H1 (cell line): Measurements from ENCODE around the gene RPL7L1. TPM values are rescaled to one million over a fixed set of nuclear protein-coding genes. Genes with fewer than 3 reads are reported as not detected.

ENCODE experiments used
- CTCF ChIA-PET: fragments of 300-600 bp; sonication (Branson Sonifier 250); formaldehyde crosslinking; loops from one replicate; lab custom pipeline; 2021; ENCODE audit not compliant: partially characterized antibody; lab: Charles Lee
- POLR2A ChIA-PET: fragments of 300-600 bp; sonication (Branson Sonifier 250); formaldehyde crosslinking; loops from one replicate; lab custom pipeline; 2021; ENCODE audit warnings: inconsistent platforms; ENCODE audit not compliant: partially characterized antibody; lab: Charles Lee
- DNase-seq, 2 experiments: peaks; one replicate each; pipeline versions ENCODE4 v3.0.0 to v3.0.0-alpha.2; 2010 to 2022; ENCODE audit warnings: low spot score in 2 of 2, low read depth in 1 of 2, mixed read lengths in 1 of 2
- FAIRE-seq: peaks from 2 replicates; lab custom pipeline; 2011; peaks lifted over from hg19 to GRCh38; lab: Jason Lieb, UNC
- H2AFZ ChIP-seq: 2 replicates; pipeline ENCODE4 v1.8.1; 2012; ENCODE audit warnings: low read length, inconsistent platforms
- H2AK5ac ChIP-seq: 2 replicates; pipeline ENCODE4 v1.6.1; 2013; ENCODE audit warnings: low read depth, low read length
- H2BK120ac ChIP-seq: replicated peaks from 2 replicates; pipeline ENCODE3; 2013; ENCODE audit warnings: low read depth, low read length, inconsistent platforms
- H2BK12ac ChIP-seq: 2 replicates; pipeline ENCODE4 v1.6.1; 2013; ENCODE audit warnings: low read depth, low read length
- H2BK15ac ChIP-seq: 2 replicates; pipeline ENCODE4 v1.6.1; 2013; ENCODE audit warnings: low read length
- H2BK20ac ChIP-seq: 2 replicates; pipeline ENCODE4 v1.6.1; 2013; ENCODE audit warnings: low read length
- H2BK5ac ChIP-seq: 2 replicates; pipeline ENCODE4 v1.6.1; 2013; ENCODE audit warnings: low read depth, low read length
- H3K14ac ChIP-seq: 2 replicates; pipeline ENCODE4 v1.6.1; 2013; ENCODE audit warnings: inconsistent platforms; ENCODE audit not compliant: insufficient read length
- H3K18ac ChIP-seq: 2 replicates; pipeline ENCODE4 v1.6.1; 2013; ENCODE audit warnings: low read length; ENCODE audit errors: extremely low read depth
- H3K23ac ChIP-seq: 2 replicates; pipeline ENCODE4 v1.6.1; 2013; ENCODE audit warnings: inconsistent platforms; ENCODE audit not compliant: insufficient read length
- H3K23me2 ChIP-seq: 2 replicates; pipeline ENCODE4 v1.6.1; 2013; ENCODE audit warnings: low read depth, low read length
- H3K27ac ChIP-seq: 2 replicates; pipeline ENCODE4 v1.6.1; 2011; ENCODE audit warnings: low read depth, low read length, inconsistent platforms
- H3K27me3 ChIP-seq, 4 experiments: replicated peaks in 1 of 4; 1 replicate in 1 of 4; 2 replicates in 3 of 4; pipeline versions ENCODE4 v1.6.1 to v1.8.1; 2011 to 2013; ENCODE audit warnings: low read length in 3 of 4, mild to moderate bottlenecking in 3 of 4, inconsistent platforms in 2 of 4, mixed read lengths in 2 of 4, moderate library complexity in 1 of 4; ENCODE audit not compliant: control insufficient read depth in 3 of 4, insufficient read depth in 3 of 4; ENCODE audit errors: extremely low read depth in 1 of 4
- H3K36me3 ChIP-seq, 4 experiments: 2 replicates each; pipeline versions ENCODE4 v1.6.1 to v1.8.1; 2011 to 2013; ENCODE audit warnings: mild to moderate bottlenecking in 4 of 4, low read length in 3 of 4, moderate library complexity in 2 of 4, control low read depth in 1 of 4, inconsistent platforms in 1 of 4; ENCODE audit not compliant: insufficient read depth in 4 of 4, control insufficient read depth in 2 of 4
- H3K4ac ChIP-seq: replicated peaks from 2 replicates; pipeline ENCODE3; 2013; ENCODE audit warnings: low read length, low read depth, mixed read lengths, inconsistent platforms; ENCODE audit not compliant: insufficient read length
- H3K4me1 ChIP-seq, 4 experiments: replicated peaks in 1 of 4; 1 replicate in 1 of 4; 2 replicates in 3 of 4; pipeline versions ENCODE4 v1.6.1 to v1.8.1; 2011 to 2013; ENCODE audit warnings: low read length in 3 of 4, inconsistent platforms in 2 of 4, mixed read lengths in 1 of 4; ENCODE audit not compliant: insufficient read depth in 4 of 4, control insufficient read depth in 3 of 4
- H3K4me2 ChIP-seq, 2 experiments: 2 replicates each; pipeline versions ENCODE4 v1.6.1 to v1.8.1; 2011 to 2013; ENCODE audit warnings: low read depth in 2 of 2, low read length in 2 of 2, control low read depth in 1 of 2, inconsistent platforms in 1 of 2, mild to moderate bottlenecking in 1 of 2; ENCODE audit not compliant: insufficient read depth in 1 of 2
- H3K4me3 ChIP-seq, 4 experiments: fragments of 200-600, 300-600 bp in 1 of 4; sonication (generic), shearing (Covaris generic), sonication (Bioruptor Twin) in 1 of 4; 2 replicates each; pipeline versions ENCODE4 v1.5.1 to v1.8.1; 2011 to 2016; ENCODE audit warnings: low read length in 4 of 4, low read depth in 3 of 4, control low read depth in 2 of 4, inconsistent platforms in 2 of 4, mild to moderate bottlenecking in 2 of 4, mixed read lengths in 1 of 4, moderate library complexity in 1 of 4; ENCODE audit not compliant: insufficient read depth in 2 of 4; ENCODE audit errors: extremely low read depth in 1 of 4
- H3K56ac ChIP-seq: replicated peaks from 2 replicates; pipeline ENCODE3; 2013; ENCODE audit warnings: low read depth, mild to moderate bottlenecking, mixed read lengths, low read length, inconsistent platforms; ENCODE audit not compliant: insufficient read length
- H3K79me1 ChIP-seq: 2 replicates; pipeline ENCODE4 v1.6.1; 2013; ENCODE audit warnings: low read depth, low read length, control low read depth
- H3K79me2 ChIP-seq, 2 experiments: 2 replicates each; pipeline versions ENCODE4 v1.6.1 to v1.8.1; 2012 to 2013; ENCODE audit warnings: low read length in 2 of 2, mild to moderate bottlenecking in 2 of 2, inconsistent platforms in 1 of 2; ENCODE audit not compliant: insufficient read depth in 2 of 2, control insufficient read depth in 1 of 2
- H3K9ac ChIP-seq, 4 experiments: replicated peaks in 1 of 4; 1 replicate in 1 of 4; 2 replicates in 3 of 4; pipeline versions ENCODE4 v1.6.1 to v1.8.1; 2011 to 2013; ENCODE audit warnings: low read depth in 3 of 4, low read length in 3 of 4, control low read depth in 2 of 4, mild to moderate bottlenecking in 2 of 4, moderate library complexity in 2 of 4, inconsistent platforms in 1 of 4; ENCODE audit errors: extremely low read depth in 1 of 4
- H3K9me3 ChIP-seq, 2 experiments: 2 replicates each; pipeline versions ENCODE4 v1.6.1 to v1.8.1; 2012 to 2013; ENCODE audit warnings: mild to moderate bottlenecking in 2 of 2, moderate library complexity in 2 of 2, control low read depth in 1 of 2, inconsistent platforms in 1 of 2, low read depth in 1 of 2, low read length in 1 of 2, mixed read lengths in 1 of 2; ENCODE audit not compliant: insufficient read depth in 2 of 2
- H4K20me1 ChIP-seq, 2 experiments: replicated peaks in 1 of 2; 2 replicates each; pipeline versions ENCODE3 to v1.8.1; 2011 to 2013; ENCODE audit warnings: inconsistent platforms in 2 of 2, low read length in 2 of 2, mild to moderate bottlenecking in 1 of 2; ENCODE audit not compliant: insufficient read depth in 2 of 2, control insufficient read depth in 1 of 2
- H4K5ac ChIP-seq: 2 replicates; pipeline ENCODE4 v1.6.1; 2013; ENCODE audit warnings: low read length, low read depth, mixed read lengths, inconsistent platforms; ENCODE audit not compliant: insufficient read length
- H4K8ac ChIP-seq: 2 replicates; pipeline ENCODE4 v1.8.0; 2013; ENCODE audit warnings: mild to moderate bottlenecking, moderate library complexity, low read length, inconsistent platforms; ENCODE audit not compliant: insufficient read depth; ENCODE audit errors: extremely low read depth
- H4K91ac ChIP-seq: replicated peaks from 2 replicates; pipeline ENCODE3; 2013; ENCODE audit warnings: low read length, mixed read lengths, inconsistent platforms; ENCODE audit not compliant: insufficient read length
- BCL11A ChIP-seq, 2 experiments: IDR thresholded peaks; one replicate each; pipeline ENCODE4 v1.6.1; 2011; ENCODE audit warnings: low read depth in 2 of 2, low read length in 2 of 2, mild to moderate bottlenecking in 2 of 2
- GTF2F1 ChIP-seq: IDR thresholded peaks from 2 replicates; pipeline ENCODE4 v1.6.1; 2012; ENCODE audit warnings: low read depth, low read length, improper control_type of control experiment, borderline replicate concordance
- POLR2A ChIP-seq, 2 experiments: IDR thresholded peaks; 1 replicate in 1 of 2; 2 replicates in 1 of 2; pipeline ENCODE4 v1.6.1; 2011; ENCODE audit warnings: low read depth in 2 of 2, low read length in 2 of 2, mild to moderate bottlenecking in 2 of 2; ENCODE audit errors: control extremely low read depth in 1 of 2
- POLR2AphosphoS5 ChIP-seq: IDR thresholded peaks from 2 replicates; pipeline ENCODE4 v1.6.1; 2011; ENCODE audit warnings: low read depth, low read length
- RXRA ChIP-seq: IDR thresholded peaks from 2 replicates; pipeline ENCODE4 v1.6.1; 2011; ENCODE audit warnings: low read depth, mild to moderate bottlenecking, low read length, moderate library complexity; ENCODE audit not compliant: insufficient read depth
- whole genome bisulfite sequencing, 2 experiments: shearing (Covaris generic) in 1 of 2; methylation state at CpG; one replicate each; pipeline versions ENCODE4 v1.1.6 to v1.1.7; 2013 to 2015; ENCODE audit warnings: low lambda C conversion rate in 2 of 2, mixed read lengths in 2 of 2, inconsistent platforms in 1 of 2, low coverage in 1 of 2, missing lambda C conversion rate in 1 of 2; ENCODE audit not compliant: insufficient replicate concordance in 2 of 2, insufficient coverage in 1 of 2, insufficient read length in 1 of 2; ENCODE audit errors: extremely low coverage in 1 of 2, missing lambda C conversion rate in 1 of 2; 5-methylcytosine and 5-hydroxymethylcytosine counted together
- polyA plus RNA-seq, 7 experiments: library from polyadenylated mRNA; depleted of rRNA in 3 of 7; stranded (reverse) in 5 of 7; unstranded in 2 of 7; fragments of >200 nt in 5 of 7; fragments of 200-250 nt in 2 of 7; gene quantifications; 1 replicate in 5 of 7; 2 replicates in 1 of 7; 4 replicates in 1 of 7; pipeline versions ENCODE4 v1.2.1 to v1.2.3, GENCODE V29; 2011 to 2013; ENCODE audit warnings: missing spikeins in 2 of 7, mixed read lengths in 2 of 7
- total RNA-seq: library from RNA; stranded (reverse); fragmentation: NEBNext Ultra II Directional; extraction: Animal tissue kit (Norgen Biotek cat#: 25700); gene quantifications from 2 replicates; pipeline ENCODE4 v1.2.1, GENCODE V29; 2021

The RPL7L1 gene
- total and polyA plus RNA-seq, 2 of the 8 experiments (the other 6 are each of a cell fraction or from before 2014, with no cell fraction given), result 31.0 to 117 TPM

DNA sequence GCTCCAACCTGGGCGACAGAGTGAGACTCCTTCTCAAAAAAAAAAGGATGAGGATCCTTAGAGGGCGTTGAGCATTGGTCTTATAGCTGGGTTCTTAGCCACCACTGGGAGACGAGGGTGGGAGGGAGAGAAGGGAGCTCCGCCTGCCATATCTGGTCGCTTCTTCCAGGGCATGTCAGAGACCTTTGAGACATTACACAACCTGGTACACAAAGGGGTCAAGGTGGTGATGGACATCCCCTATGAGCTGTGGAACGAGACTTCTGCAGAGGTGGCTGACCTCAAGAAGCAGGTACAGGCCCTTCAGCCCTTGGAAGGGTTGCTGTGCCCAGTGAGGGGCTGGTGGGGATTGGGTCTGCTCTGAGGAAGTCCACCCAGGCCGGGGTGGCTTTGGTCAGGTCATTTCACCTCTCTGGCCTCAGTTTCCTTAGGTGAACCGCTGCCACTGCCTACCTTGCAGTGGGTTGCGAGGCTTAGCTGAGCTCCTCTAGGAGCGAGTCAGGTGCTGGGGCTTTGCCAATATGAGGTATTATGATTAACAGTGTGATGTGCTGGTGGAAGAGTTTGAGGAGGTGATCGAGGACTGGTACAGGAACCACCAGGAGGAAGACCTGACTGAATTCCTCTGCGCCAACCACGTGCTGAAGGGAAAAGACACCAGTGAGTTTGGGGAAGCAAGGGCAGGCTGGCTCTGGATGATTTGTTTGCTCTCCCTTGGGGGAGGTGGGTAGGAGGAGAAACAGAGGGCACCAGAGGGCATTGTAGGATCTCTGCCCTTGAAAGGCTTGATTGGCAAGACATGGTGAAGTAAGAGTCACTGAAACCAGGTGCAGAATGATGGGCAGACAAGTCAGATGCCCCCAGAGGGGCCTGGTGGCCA is 58.4 kb downstream of the RPL7L1 start:
- Histone ChIP-seq H3K18ac (no peak overlapping the region), H4K8ac (no peak overlapping the region), H3K9me3 (no peaks in the 10 kb centered on the region), H2BK20ac (no peak overlapping the region), H2AK5ac (no peak overlapping the region), H2BK120ac (no peak overlapping the region), H3K4me1 (peaks cover 0 to 6% (median 1%) of the 10 kb centered on the region in 4 experiments; a peak in 4 of 7 replicates), H4K91ac (no peak overlapping the region), H3K4ac (no peak overlapping the region), H2AFZ (no peak overlapping the region), H3K36me3 (peaks cover 3 to 44% (median 23%) of the 10 kb centered on the region in 4 experiments; a peak in 7 of 8 replicates), H3K14ac (no peak overlapping the region), H2BK12ac (no peak overlapping the region), H2BK5ac (no peak overlapping the region), H3K27me3 (no peaks in the 10 kb centered on the region), H3K9ac (no peak overlapping the region), H4K20me1 (peaks cover 0 to 5% of the 10 kb centered on the region in 2 experiments), H3K79me2 (peaks cover 0 to 23% of the 10 kb centered on the region in 2 experiments; a peak in 3 of 4 replicates), H3K56ac (no peak overlapping the region), H3K23ac (no peak overlapping the region), H3K23me2 (no peaks in the 10 kb centered on the region), H3K27ac (no peak overlapping the region), H4K5ac (no peak overlapping the region), H2BK15ac (no peak overlapping the region), H3K79me1 (peaks cover 7% of the 10 kb centered on the region; the same call in 1 of the 2 replicates), H3K4me3 (no peak overlapping the region), H3K4me2 (no peak overlapping the region)
- ChIA-PET CTCF (interaction anchor here (0.6 to 1.6 kb wide), 7 partner anchors 11 to 550 kb away, joined by 3 to 7 read pairs (median 3); no protein-coding TSS in a partner anchor), POLR2A (interaction anchor here (1.1 to 2.2 kb wide), 4 partner anchors 9 to 205 kb away, joined by 4 to 13 read pairs (median 6); partner anchors contain the start of genes CNPY3 and PPP2R5D)
- DNase-seq (no peak), FAIRE-seq (no peak)
- 89% methylated on average over 13 of the region's 13 CpGs; no CpG with 5 or more reads in 1 of the 2 experiments for WGBS, 2 experiments
- TF ChIP-seq GTF2F1, result no peak
- TF ChIP-seq BCL11A (IDR thresholded peaks at IDR 0.05; ENCODE audit: low read depth in 2 of 2, low read length in 2 of 2), result no peak
- TF ChIP-seq RXRA, result no peak
- TF ChIP-seq POLR2A (IDR thresholded peaks at IDR 0.05; ENCODE audit: control extremely low read depth in 1 of 2, low read depth in 2 of 2, low read length in 2 of 2), result no peak
- no peak for TF ChIP-seq POLR2AphosphoS5
